Measurements from ENCODE around the gene BTBD19.

GRCh38 chr1:44786841-44787426, 21.4 kb upstream of the BTBD19 start:
- TF ChIP-seq MAX (IDR thresholded peaks at IDR 0.05) (no peak), CTCF (IDR thresholded peaks at IDR 0.05) (no peak), HMGXB4 (CRISPR knock-in tag; IDR thresholded peaks at IDR 0.05; ENCODE audit: borderline replicate concordance) (no peak)
